OCI-LY3 (cell line): ENCODE data around the gene PPP1R7.

Source experiments
- H2AFZ ChIP-seq: fragments of 200-600, 300-600 bp; shearing (Covaris generic); 2 replicates; pipeline ENCODE4 v1.6.0; 2014; ENCODE audit warnings: antibody characterized with exemption, low read depth, low read length
- H3K27ac ChIP-seq: fragments of 200-600, 300-600 bp; sonication (generic); 2 replicates; pipeline ENCODE4 v1.5.1; 2014; ENCODE audit warnings: mild to moderate bottlenecking, low read length, moderate library complexity, mixed read lengths
- H3K27me3 ChIP-seq: fragments of 200-600, 300-600 bp; sonication (generic); 2 replicates; pipeline ENCODE4 v1.6.1; 2014; ENCODE audit warnings: low read depth, low read length, mixed read lengths
- H3K36me3 ChIP-seq: fragments of 200-600, 300-600 bp; sonication (generic); replicated peaks from 2 replicates; pipeline ENCODE3; 2014; ENCODE audit warnings: low read depth, low read length, mixed read lengths
- H3K4me1 ChIP-seq: fragments of 300-600, 200-600 bp; sonication (generic); 2 replicates; pipeline ENCODE4 v1.6.1; 2014; ENCODE audit warnings: low read length, mixed read lengths
- H3K4me2 ChIP-seq: fragments of 200-600, 300-600 bp; sonication (generic); 2 replicates; pipeline ENCODE4 v1.6.1; 2014; ENCODE audit warnings: low read length, mixed read lengths
- H3K4me3 ChIP-seq: fragments of 300-600, 200-600 bp; sonication (generic); 2 replicates; pipeline ENCODE4 v1.5.1; 2014; ENCODE audit warnings: antibody characterized with exemption, mild to moderate bottlenecking, low read length, moderate library complexity
- H3K79me2 ChIP-seq: fragments of 300-600, 200-600 bp; shearing (Covaris generic); 2 replicates; pipeline ENCODE4 v1.6.1; 2014; ENCODE audit warnings: mild to moderate bottlenecking, low read length, mixed read lengths
- H3K9ac ChIP-seq: fragments of 300-600, 200-600 bp; shearing (Covaris generic); 2 replicates; pipeline ENCODE4 v1.6.0; 2014; ENCODE audit warnings: mild to moderate bottlenecking, low read length, moderate library complexity
- H3K9me3 ChIP-seq: fragments of 200-600, 300-600 bp; shearing (Covaris generic); 2 replicates; pipeline ENCODE4 v1.6.1; 2014; ENCODE audit warnings: low read length, mixed read lengths; ENCODE audit not compliant: insufficient read depth
- H4K20me1 ChIP-seq: fragments of 200-600, 300-600 bp; sonication (generic); 2 replicates; pipeline ENCODE4 v1.6.1; 2016; ENCODE audit warnings: low read length, mixed read lengths; ENCODE audit not compliant: insufficient read depth
- EZH2phosphoT487 ChIP-seq: fragments of 200-600 bp; shearing (Covaris generic); IDR thresholded peaks from 2 replicates; pipeline ENCODE4 v1.6.1; 2018; ENCODE audit warnings: antibody characterized with exemption, mixed run types, low read depth
- TF ChIP-seq, protein P1 (sequence below): fragments of 200-600, 300-600 bp; sonication (generic); IDR thresholded peaks from 2 replicates; pipeline ENCODE4 v1.5.1; 2014; ENCODE audit warnings: antibody characterized with exemption, low read length, low read depth

PPP1R7 gene

DNA sequence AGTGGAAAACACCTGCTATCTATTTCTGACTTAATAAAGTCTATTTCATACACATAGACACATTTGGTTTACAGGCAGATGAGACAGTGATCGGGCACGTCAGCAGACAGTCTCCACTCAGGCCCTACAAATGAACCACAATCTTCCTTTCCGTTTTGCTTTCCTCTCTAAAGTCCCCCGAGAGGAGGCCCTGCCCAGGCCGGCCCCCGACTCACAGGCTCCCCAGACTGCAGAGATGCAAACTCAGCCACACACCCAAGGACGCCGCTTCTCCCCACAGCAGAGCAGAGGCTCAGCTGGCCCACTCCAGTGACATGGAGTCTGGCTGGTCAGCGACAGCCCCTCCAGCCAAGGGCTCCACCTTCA, 38.8 kb upstream of the PPP1R7 start:
- Histone ChIP-seq H3K4me2 (peak overlapping the region; percentile 71), H4K20me1 (no peaks in the 10 kb centered on the region), H3K9me3 (no peaks in the 10 kb centered on the region), H3K9ac (peak overlapping the region; percentile 74), H3K79me2 (peaks cover 42% of the 10 kb centered on the region), H3K27ac (peak overlapping the region; percentile 92), H3K36me3 (peaks cover 41% of the 10 kb centered on the region), H2AFZ (no peak overlapping the region), H3K4me1 (peaks cover 28% of the 10 kb centered on the region), H3K4me3 (peak overlapping the region; percentile 22; the same call in 1 of the 2 replicates), H3K27me3 (no peaks in the 10 kb centered on the region)
- TF ChIP-seq, protein P1, sequence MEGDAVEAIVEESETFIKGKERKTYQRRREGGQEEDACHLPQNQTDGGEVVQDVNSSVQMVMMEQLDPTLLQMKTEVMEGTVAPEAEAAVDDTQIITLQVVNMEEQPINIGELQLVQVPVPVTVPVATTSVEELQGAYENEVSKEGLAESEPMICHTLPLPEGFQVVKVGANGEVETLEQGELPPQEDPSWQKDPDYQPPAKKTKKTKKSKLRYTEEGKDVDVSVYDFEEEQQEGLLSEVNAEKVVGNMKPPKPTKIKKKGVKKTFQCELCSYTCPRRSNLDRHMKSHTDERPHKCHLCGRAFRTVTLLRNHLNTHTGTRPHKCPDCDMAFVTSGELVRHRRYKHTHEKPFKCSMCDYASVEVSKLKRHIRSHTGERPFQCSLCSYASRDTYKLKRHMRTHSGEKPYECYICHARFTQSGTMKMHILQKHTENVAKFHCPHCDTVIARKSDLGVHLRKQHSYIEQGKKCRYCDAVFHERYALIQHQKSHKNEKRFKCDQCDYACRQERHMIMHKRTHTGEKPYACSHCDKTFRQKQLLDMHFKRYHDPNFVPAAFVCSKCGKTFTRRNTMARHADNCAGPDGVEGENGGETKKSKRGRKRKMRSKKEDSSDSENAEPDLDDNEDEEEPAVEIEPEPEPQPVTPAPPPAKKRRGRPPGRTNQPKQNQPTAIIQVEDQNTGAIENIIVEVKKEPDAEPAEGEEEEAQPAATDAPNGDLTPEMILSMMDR: no peak
- no peak for TF ChIP-seq EZH2phosphoT487

DNA sequence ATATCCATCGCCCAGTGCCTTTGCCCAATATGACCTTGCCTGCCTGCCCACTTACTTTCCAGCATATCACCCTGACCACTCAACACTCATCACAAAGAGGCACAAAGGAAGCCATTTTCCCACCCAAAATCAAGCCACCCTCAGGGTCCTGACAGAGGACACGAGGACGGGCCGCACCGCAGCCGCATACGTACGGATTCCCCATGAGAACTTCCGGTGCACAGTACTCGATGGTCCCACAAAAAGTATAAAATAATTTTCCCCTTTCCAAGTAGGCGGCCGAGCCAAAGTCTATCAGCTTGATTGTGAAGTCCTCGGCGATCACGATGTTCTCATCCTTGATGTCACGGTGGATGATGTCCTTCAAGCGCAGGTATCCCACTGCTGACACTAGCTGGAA, 38.2 kb upstream of the PPP1R7 start:
- peaks cover 44% of the 10 kb centered on the region for H3K36me3 ChIP-seq
- no peak overlapping the region for H3K4me2 ChIP-seq
- H3K9me3 ChIP-seq: no peaks in the 10 kb centered on the region

DNA sequence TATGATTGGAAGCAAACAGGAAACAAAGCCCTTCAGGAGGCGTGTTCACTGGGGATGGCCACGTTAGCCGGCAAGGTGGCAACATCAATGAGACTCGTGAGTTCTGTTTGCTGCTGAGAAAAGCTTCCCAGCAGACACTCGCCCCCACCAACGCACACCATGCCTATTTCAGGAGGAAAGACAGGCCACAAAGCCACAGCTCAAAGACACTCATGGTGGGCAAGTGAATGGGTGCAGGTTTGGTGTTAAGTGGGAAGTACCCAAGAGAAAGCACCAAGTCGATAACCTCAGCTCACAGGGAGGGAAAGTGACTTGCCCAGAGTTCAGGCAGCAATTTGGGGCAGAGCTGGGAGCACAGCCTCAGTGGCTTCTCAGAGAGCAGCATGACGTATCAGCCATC, 37.7 kb upstream of the PPP1R7 start:
- no peak for TF ChIP-seq EZH2phosphoT487
- TF ChIP-seq, protein P1: no peak
- Histone ChIP-seq H3K9me3 (no peaks in the 10 kb centered on the region), H3K9ac (no peak overlapping the region), H3K4me3 (no peak overlapping the region), H3K27me3 (no peaks in the 10 kb centered on the region), H3K27ac (0 out of 2 replicates have a peak overlapping the region, but pooled peaks have one; percentile 92), H2AFZ (no peak overlapping the region), H3K4me1 (peaks cover 28% of the 10 kb centered on the region), H3K4me2 (no peak overlapping the region), H3K36me3 (peaks cover 46% of the 10 kb centered on the region), H3K79me2 (peaks cover 54% of the 10 kb centered on the region), H4K20me1 (no peaks in the 10 kb centered on the region)

More for the DNA sequence above, 38.2 kb upstream of the PPP1R7 start:
- Histone ChIP-seq H3K9ac (no peak overlapping the region), H3K27me3 (no peaks in the 10 kb centered on the region), H3K4me1 (peaks cover 28% of the 10 kb centered on the region), H3K27ac (peak overlapping the region; percentile 92), H3K79me2 (peaks cover 48% of the 10 kb centered on the region), H3K4me3 (no peak overlapping the region), H4K20me1 (no peaks in the 10 kb centered on the region), H2AFZ (no peak overlapping the region)
- TF ChIP-seq, protein P1: no peak
- TF ChIP-seq EZH2phosphoT487: no peak

DNA sequence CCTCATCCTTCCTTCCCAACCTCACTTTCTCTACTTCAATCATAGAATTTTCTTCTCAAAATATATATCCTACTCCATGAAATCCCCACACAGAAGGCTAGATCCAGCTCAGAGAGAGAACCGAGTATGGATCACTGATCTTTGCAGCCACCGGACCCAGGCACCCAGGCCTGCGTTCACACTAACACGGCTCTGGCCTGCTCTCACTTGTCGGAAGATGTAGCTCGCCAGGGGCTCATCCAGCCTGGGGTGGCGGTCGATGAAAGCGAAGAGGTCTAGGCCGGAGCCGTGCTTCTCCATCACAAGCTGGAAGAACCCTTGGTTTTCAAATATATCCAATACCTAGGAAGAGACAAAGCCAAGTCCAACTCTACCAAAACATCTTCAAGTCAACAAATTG, 35.4 kb upstream of the PPP1R7 start:
- Histone ChIP-seq H2AFZ (no peak overlapping the region), H3K4me2 (no peak overlapping the region), H3K9me3 (no peaks in the 10 kb centered on the region), H4K20me1 (no peaks in the 10 kb centered on the region), H3K9ac (no peak overlapping the region), H3K79me2 (peaks cover 53% of the 10 kb centered on the region), H3K4me1 (peaks cover 25% of the 10 kb centered on the region), H3K36me3 (peaks cover 36% of the 10 kb centered on the region), H3K4me3 (no peak overlapping the region), H3K27ac (no peak overlapping the region), H3K27me3 (no peaks in the 10 kb centered on the region)
- TF ChIP-seq, protein P1: no peak
- TF ChIP-seq EZH2phosphoT487: no peak
